H9 (cell line): Measurements from ENCODE around the gene ARFGEF2. TPM values are rescaled to one million over a fixed set of nuclear protein-coding genes. Genes with fewer than 3 reads are reported as not detected.

Experiments used
- DNase-seq: peaks from one replicate; pipeline ENCODE4 v3.0.0-alpha.2; 2017
- H2AFZ ChIP-seq: one replicate; pipeline ENCODE4 v1.6.1; 2013; ENCODE audit warnings: mild to moderate bottlenecking, low read length, control low read depth, moderate library complexity
- H2AK5ac ChIP-seq: 2 replicates; pipeline ENCODE4 v1.6.1; 2013; ENCODE audit warnings: low read length, control low read depth, mixed read lengths; ENCODE audit not compliant: insufficient read length
- H2BK120ac ChIP-seq: one replicate; pipeline ENCODE4 v1.6.1; 2013; ENCODE audit warnings: low read depth, mild to moderate bottlenecking, low read length, control low read depth, inconsistent platforms; ENCODE audit not compliant: poor library complexity, severe bottlenecking
- H2BK12ac ChIP-seq: 2 replicates; pipeline ENCODE4 v1.6.1; 2013; ENCODE audit warnings: low read length, control low read depth, mixed read lengths, low read depth; ENCODE audit not compliant: insufficient read length
- H2BK15ac ChIP-seq: 2 replicates; pipeline ENCODE4 v1.6.1; 2013; ENCODE audit warnings: low read depth, low read length, control low read depth
- H2BK20ac ChIP-seq: one replicate; pipeline ENCODE4 v1.6.1; 2013; ENCODE audit warnings: low read depth, mild to moderate bottlenecking, low read length, control low read depth, inconsistent platforms; ENCODE audit not compliant: poor library complexity, severe bottlenecking
- H2BK5ac ChIP-seq: 2 replicates; pipeline ENCODE4 v1.6.1; 2013; ENCODE audit warnings: low read length, control low read depth, mixed read lengths; ENCODE audit not compliant: insufficient read length
- H3K14ac ChIP-seq: 2 replicates; pipeline ENCODE4 v1.6.1; 2013; ENCODE audit warnings: low read length, control low read depth; ENCODE audit not compliant: insufficient read depth
- H3K18ac ChIP-seq: 2 replicates; pipeline ENCODE4 v1.6.1; 2013; ENCODE audit warnings: low read depth, mild to moderate bottlenecking, mixed read lengths, low read length, control low read depth; ENCODE audit not compliant: insufficient read length
- H3K23ac ChIP-seq: 2 replicates; pipeline ENCODE4 v1.6.1; 2013; ENCODE audit warnings: low read length, control low read depth, mixed read lengths, low read depth; ENCODE audit not compliant: insufficient read length
- H3K23me2 ChIP-seq: 2 replicates; pipeline ENCODE4 v1.6.1; 2013; ENCODE audit warnings: low read depth, mild to moderate bottlenecking, mixed read lengths, low read length, control low read depth; ENCODE audit not compliant: insufficient read length, poor library complexity, severe bottlenecking
- H3K27ac ChIP-seq: 2 replicates; pipeline ENCODE4 v1.5.1; 2013; ENCODE audit warnings: low read length, control low read depth, mixed read lengths, low read depth; ENCODE audit not compliant: insufficient read length
- H3K27me3 ChIP-seq: 2 replicates; pipeline ENCODE4 v1.6.1; 2013; ENCODE audit warnings: low read length, control low read depth, inconsistent platforms; ENCODE audit not compliant: insufficient read depth
- H3K4ac ChIP-seq: 2 replicates; pipeline ENCODE4 v1.6.1; 2013; ENCODE audit warnings: low read depth, mild to moderate bottlenecking, control low read depth, inconsistent platforms, low read length, moderate library complexity
- H3K4me1 ChIP-seq: 2 replicates; pipeline ENCODE4 v1.6.1; 2013; ENCODE audit warnings: low read length, control low read depth, inconsistent platforms; ENCODE audit not compliant: insufficient read depth
- H3K4me2 ChIP-seq: 2 replicates; pipeline ENCODE4 v1.6.1; 2013; ENCODE audit warnings: low read length, control low read depth, mixed read lengths; ENCODE audit not compliant: insufficient read length, insufficient read depth
- H3K56ac ChIP-seq: 2 replicates; pipeline ENCODE4 v1.6.1; 2013; ENCODE audit warnings: low read depth, mild to moderate bottlenecking, mixed read lengths, low read length, control low read depth; ENCODE audit not compliant: insufficient read length
- H3K79me1 ChIP-seq: 2 replicates; pipeline ENCODE4 v1.6.1; 2013; ENCODE audit warnings: low read depth, mild to moderate bottlenecking, moderate library complexity, low read length, control low read depth, inconsistent platforms; ENCODE audit not compliant: insufficient read depth, poor library complexity, severe bottlenecking
- H3K79me2 ChIP-seq: 2 replicates; pipeline ENCODE4 v1.6.1; 2013; ENCODE audit warnings: low read length, control low read depth, inconsistent platforms; ENCODE audit not compliant: insufficient read depth
- H3K9ac ChIP-seq: 2 replicates; pipeline ENCODE4 v1.6.1; 2013; ENCODE audit warnings: low read length, control low read depth, mixed read lengths; ENCODE audit not compliant: insufficient read length; ENCODE audit errors: extremely low read depth
- H3K9me3 ChIP-seq: one replicate; pipeline ENCODE4 v1.6.1; 2013; ENCODE audit warnings: low read depth, low read length, inconsistent platforms; ENCODE audit not compliant: control insufficient read depth
- H3T11ph ChIP-seq: one replicate; pipeline ENCODE4 v1.6.1; 2013; ENCODE audit warnings: mild to moderate bottlenecking, low read length, control low read depth, inconsistent platforms
- H4K20me1 ChIP-seq: one replicate; pipeline ENCODE4 v1.6.1; 2013; ENCODE audit not compliant: control insufficient read depth, insufficient read length, insufficient read depth
- H4K5ac ChIP-seq: 2 replicates; pipeline ENCODE4 v1.6.1; 2013; ENCODE audit warnings: low read depth, mild to moderate bottlenecking, mixed read lengths, low read length, control low read depth; ENCODE audit not compliant: insufficient read length
- H4K8ac ChIP-seq: replicated peaks from 2 replicates; pipeline ENCODE4 v1.6.1; 2013; ENCODE audit warnings: low read length, control low read depth, mixed read lengths, low read depth; ENCODE audit not compliant: insufficient read length
- H4K91ac ChIP-seq: 2 replicates; pipeline ENCODE4 v1.6.1; 2013; ENCODE audit warnings: low read depth, mild to moderate bottlenecking, moderate library complexity, mixed read lengths, low read length, control low read depth; ENCODE audit not compliant: insufficient read length
- H3K27ac Mint-ChIP-seq, 3 experiments: 2 replicates in 2 of 3; 3 replicates in 1 of 3; pipeline ENCODE4 v1.8.0; 2020 to 2021; ENCODE audit warnings: mixed read lengths in 3 of 3, mild to moderate bottlenecking in 1 of 3, moderate library complexity in 1 of 3
- H3K27me3 Mint-ChIP-seq: 2 replicates; pipeline ENCODE4 v1.8.0; 2021; ENCODE audit warnings: low read depth, mild to moderate bottlenecking, moderate library complexity, mixed read lengths
- H3K36me3 Mint-ChIP-seq, 3 experiments: 2 replicates in 2 of 3; 3 replicates in 1 of 3; pipeline ENCODE4 v1.8.0; 2020 to 2021; ENCODE audit warnings: low read depth in 3 of 3, mixed read lengths in 3 of 3; ENCODE audit not compliant: insufficient read depth in 1 of 3
- H3K4me1 Mint-ChIP-seq, 2 experiments: 2 replicates each; pipeline ENCODE4 v1.8.0; 2020; ENCODE audit warnings: mixed read lengths in 2 of 2
- H3K4me3 Mint-ChIP-seq, 2 experiments: 2 replicates in 1 of 2; 3 replicates in 1 of 2; pipeline ENCODE4 v1.8.0; 2020 to 2021; ENCODE audit warnings: mild to moderate bottlenecking in 2 of 2, mixed read lengths in 2 of 2, moderate library complexity in 1 of 2
- H3K9me3 Mint-ChIP-seq, 2 experiments: 2 replicates in 1 of 2; 3 replicates in 1 of 2; pipeline ENCODE4 v1.8.0; 2020; ENCODE audit warnings: mild to moderate bottlenecking in 2 of 2, mixed read lengths in 2 of 2, moderate library complexity in 1 of 2
- CTCF ChIP-seq: fragments of 200-600 bp; sonication (generic); conservative IDR thresholded peaks from 3 replicates; pipeline ENCODE4 v1.8.0; 2021; ENCODE audit warnings: antibody characterized with exemption, mild to moderate bottlenecking
- WGBS: extraction: QIAGEN DNeasy Blood & Tissue Kit; methylation state at CpG from one replicate; pipeline ENCODE4 v1.1.7; 2013; ENCODE audit warnings: missing lambda C conversion rate, low lambda C conversion rate, mixed read lengths; ENCODE audit not compliant: insufficient read length; ENCODE audit errors: extremely low coverage; 5-methylcytosine and 5-hydroxymethylcytosine counted together
- total RNA-seq: library from RNA; stranded (reverse); gene quantifications from 2 replicates; pipeline ENCODE4 v1.2.1, GENCODE V29; 2021

Gene ARFGEF2
- total RNA-seq, 1 experiment from 2014 or later, result 16.6 TPM

GRCh38 chr20:48924756-48925109 is 3.2 kb downstream of the ARFGEF2 start:
- H3K14ac ChIP-seq, result no peak overlapping the region
- no peak overlapping the region for H2AK5ac ChIP-seq
- H2BK5ac ChIP-seq, result no peak overlapping the region
- H2BK15ac ChIP-seq, result no peak overlapping the region
- DNase-seq, result no peak
- H3K9me3 Mint-ChIP-seq, result no peaks in the 10 kb centered on the region
- no peak overlapping the region for H3K23ac ChIP-seq
- no peak overlapping the region for H2BK20ac ChIP-seq
- H2AFZ ChIP-seq, result no peak overlapping the region
- H4K8ac ChIP-seq, result no peak overlapping the region
- H3K18ac ChIP-seq, result no peak overlapping the region
- H3K27ac ChIP-seq, result no peak overlapping the region
- no peak overlapping the region for H3K4me3 Mint-ChIP-seq
- WGBS, result no CpG with 5 or more reads among the region's 3 CpGs
- H3K9ac ChIP-seq, result no peak overlapping the region
- peaks cover 11% of the 10 kb centered on the region for H3K79me1 ChIP-seq
- no peak overlapping the region for H4K5ac ChIP-seq
- H3K36me3 Mint-ChIP-seq, result peaks cover 0 to 5% (median 2%) of the 10 kb centered on the region in 3 experiments; a peak in 3 of 7 replicates
- H3K27me3 Mint-ChIP-seq, result no peaks in the 10 kb centered on the region
- H3K4me2 ChIP-seq, result no peak overlapping the region
- no peak overlapping the region for H3K56ac ChIP-seq
- H4K20me1 ChIP-seq, result no peaks in the 10 kb centered on the region
- H3K79me2 ChIP-seq, result peaks cover 21% of the 10 kb centered on the region; the same call in 1 of the 2 replicates
- H2BK120ac ChIP-seq, result no peak overlapping the region
- no peaks in the 10 kb centered on the region for H3K9me3 ChIP-seq
- H4K91ac ChIP-seq, result no peak overlapping the region
- peaks cover 20 to 22% of the 10 kb centered on the region in 2 experiments for H3K4me1 Mint-ChIP-seq
- no peak overlapping the region for H3K27ac Mint-ChIP-seq
- peaks cover 7% of the 10 kb centered on the region for H3K23me2 ChIP-seq
- no peak overlapping the region for H3K4ac ChIP-seq
- H2BK12ac ChIP-seq, result no peak overlapping the region
- peaks cover 2% of the 10 kb centered on the region; the same call in 1 of the 2 replicates for H3K4me1 ChIP-seq
- no peak for TF ChIP-seq CTCF
- H3T11ph ChIP-seq, result no peak overlapping the region
- no peaks in the 10 kb centered on the region for H3K27me3 ChIP-seq
